Smooth muscle cell (in vitro differentiated cells): ENCODE data around the gene KIFC1. TPM values are rescaled to one million over a fixed set of nuclear protein-coding genes. Genes with fewer than 3 reads are reported as not detected.
"Not testable (repeated sequence)": the region's sequence is repeated elsewhere in the genome, so short reads cannot be mapped to it uniquely, and the experiment has no call there.

ENCODE experiments used
- DNase-seq: peaks from one replicate; lab custom pipeline; 2025; ENCODE audit not compliant: unreplicated experiment; lab: John Stamatoyannopoulos, UW
- H2AFZ ChIP-seq: fragments of 200-600 bp; sonication (generic); 2 replicates; pipeline ENCODE4 v1.6.0; 2016; ENCODE audit warnings: antibody characterized with exemption, low read depth, mild to moderate bottlenecking
- H3F3A ChIP-seq: fragments of 200-600 bp; sonication (generic); 2 replicates; pipeline ENCODE4 v1.6.0; 2017; ENCODE audit warnings: antibody characterized with exemption, low read depth
- H3K27ac ChIP-seq: fragments of 200-600 bp; sonication (generic); 2 replicates; pipeline ENCODE4 v1.5.1; 2016; ENCODE audit warnings: low read depth, mild to moderate bottlenecking
- H3K27me3 ChIP-seq: fragments of 200-600 bp; sonication (generic); 2 replicates; pipeline ENCODE4 v1.6.1; 2016; ENCODE audit warnings: low read depth, mild to moderate bottlenecking
- H3K36me3 ChIP-seq: fragments of 200-600 bp; sonication (generic); 2 replicates; pipeline ENCODE4 v1.5.1; 2016; ENCODE audit warnings: low read depth
- H3K4me1 ChIP-seq: fragments of 200-600 bp; sonication (generic); 2 replicates; pipeline ENCODE4 v1.5.1; 2016; ENCODE audit warnings: low read depth
- H3K4me2 ChIP-seq: fragments of 200-600 bp; sonication (generic); 2 replicates; pipeline ENCODE4 v1.6.0; 2016; ENCODE audit warnings: mild to moderate bottlenecking
- H3K4me3 ChIP-seq: fragments of 200-600 bp; sonication (generic); 2 replicates; pipeline ENCODE4 v1.5.1; 2016; ENCODE audit warnings: mild to moderate bottlenecking
- H3K79me2 ChIP-seq: fragments of 200-600 bp; sonication (generic); 2 replicates; pipeline ENCODE4 v1.6.0; 2016; ENCODE audit warnings: low read depth, mild to moderate bottlenecking
- H3K9ac ChIP-seq: fragments of 200-600 bp; sonication (generic); 2 replicates; pipeline ENCODE4 v1.6.0; 2016; ENCODE audit warnings: low read depth
- H3K9me3 ChIP-seq: fragments of 200-600 bp; sonication (generic); replicated peaks from 2 replicates; pipeline ENCODE4 v1.5.1; 2016; ENCODE audit warnings: low read depth
- H4K20me1 ChIP-seq: fragments of 200-600 bp; sonication (generic); 2 replicates; pipeline ENCODE4 v1.6.0; 2016; ENCODE audit warnings: low read depth
- WGBS: methylation state at CpG from one replicate; pipeline ENCODE4 v1.1.7; 2016; ENCODE audit warnings: low lambda C conversion rate; 5-methylcytosine and 5-hydroxymethylcytosine counted together
- polyA plus RNA-seq: library from polyadenylated mRNA; unstranded; fragments of >200 nt; fragmentation: Nextera tagmentation; extraction: Ambion mirVana; gene quantifications from 2 replicates; pipeline ENCODE4 v1.2.1, GENCODE V29; 2016
- total RNA-seq: library from RNA; depleted of rRNA; stranded (reverse); fragments of >200 nt; gene quantifications from 2 replicates; pipeline ENCODE4 v1.2.3, GENCODE V29; 2014
- TF ChIP-seq, protein P1 (sequence below): fragments of 200-600 bp; sonication (generic); IDR thresholded peaks from 2 replicates; pipeline ENCODE4 v1.5.1; 2017; ENCODE audit warnings: borderline replicate concordance, mild to moderate bottlenecking, antibody characterized with exemption; ENCODE audit not compliant: insufficient read depth, poor library complexity, severe bottlenecking

KIFC1 gene
- total and polyA plus RNA-seq, 2 experiments from 2014 or later = 8.8 to 12.0 TPM

DNA sequence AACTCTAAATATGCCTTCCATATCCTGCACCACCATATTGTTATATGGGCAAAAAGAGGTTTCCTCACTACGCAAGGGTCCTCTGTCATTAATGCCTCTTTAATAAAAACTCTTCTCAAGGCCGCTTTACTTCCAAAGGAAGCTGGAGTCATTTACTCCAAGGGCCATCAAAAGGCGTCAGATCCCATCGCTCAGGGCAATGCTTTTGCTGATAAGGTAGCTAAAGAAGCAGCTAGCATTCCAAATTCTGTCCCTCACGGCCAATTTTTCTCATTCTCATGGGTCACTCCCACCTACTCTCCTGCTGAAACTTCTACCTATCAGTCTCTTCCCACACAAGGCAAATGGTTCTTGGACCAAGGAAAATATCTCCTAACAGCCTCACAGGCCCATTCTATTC lies 43.8 kb upstream of the KIFC1 start:
- Histone ChIP-seq H3K9ac (no peak overlapping the region), H4K20me1 (no peaks in the 10 kb centered on the region)

DNA sequence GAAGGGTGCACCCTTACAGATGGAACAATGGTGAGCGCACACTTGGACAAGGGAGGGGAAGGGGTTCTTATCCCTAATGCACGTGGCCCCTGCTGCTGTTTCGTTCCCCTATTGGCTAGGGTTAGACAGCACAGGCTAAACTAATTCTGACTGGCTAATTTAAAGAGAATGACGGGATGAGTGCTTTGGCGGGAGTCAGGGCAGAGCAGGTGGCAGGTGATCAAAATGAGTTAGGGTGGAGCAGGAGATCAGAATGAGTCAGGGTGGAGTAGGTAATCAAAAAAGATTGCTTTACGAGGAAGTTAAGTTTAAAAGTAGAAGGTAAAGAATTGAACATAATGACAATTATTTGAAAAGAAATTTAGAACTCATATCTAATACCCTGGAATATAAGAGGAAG lies 35.8 kb upstream of the KIFC1 start:
- H3K27me3 ChIP-seq, H3K27ac ChIP-seq, H3K4me3 ChIP-seq, H4K20me1 ChIP-seq, H3K4me2 ChIP-seq, H3K36me3 ChIP-seq, H3K79me2 ChIP-seq, DNase-seq, H3F3A ChIP-seq, H3K9me3 ChIP-seq, H3K9ac ChIP-seq, H2AFZ ChIP-seq, H3K4me1 ChIP-seq: not testable (repeated sequence)
- WGBS = 89% methylated on average over 6 of the region's 6 CpGs

More for the DNA sequence above, 43.8 kb upstream of the KIFC1 start:
- Histone ChIP-seq H3K27ac (no peak overlapping the region), H3K4me1 (no peaks in the 10 kb centered on the region), H3K79me2 (no peaks in the 10 kb centered on the region), H3K4me3 (no peak overlapping the region), H2AFZ (no peak overlapping the region), H3K36me3 (no peaks in the 10 kb centered on the region), H3K4me2 (no peak overlapping the region), H3K9me3 (no peaks in the 10 kb centered on the region), H3F3A (no peaks in the 10 kb centered on the region), H3K27me3 (no peaks in the 10 kb centered on the region)
- no peak for DNase-seq
- TF ChIP-seq, protein P1, sequence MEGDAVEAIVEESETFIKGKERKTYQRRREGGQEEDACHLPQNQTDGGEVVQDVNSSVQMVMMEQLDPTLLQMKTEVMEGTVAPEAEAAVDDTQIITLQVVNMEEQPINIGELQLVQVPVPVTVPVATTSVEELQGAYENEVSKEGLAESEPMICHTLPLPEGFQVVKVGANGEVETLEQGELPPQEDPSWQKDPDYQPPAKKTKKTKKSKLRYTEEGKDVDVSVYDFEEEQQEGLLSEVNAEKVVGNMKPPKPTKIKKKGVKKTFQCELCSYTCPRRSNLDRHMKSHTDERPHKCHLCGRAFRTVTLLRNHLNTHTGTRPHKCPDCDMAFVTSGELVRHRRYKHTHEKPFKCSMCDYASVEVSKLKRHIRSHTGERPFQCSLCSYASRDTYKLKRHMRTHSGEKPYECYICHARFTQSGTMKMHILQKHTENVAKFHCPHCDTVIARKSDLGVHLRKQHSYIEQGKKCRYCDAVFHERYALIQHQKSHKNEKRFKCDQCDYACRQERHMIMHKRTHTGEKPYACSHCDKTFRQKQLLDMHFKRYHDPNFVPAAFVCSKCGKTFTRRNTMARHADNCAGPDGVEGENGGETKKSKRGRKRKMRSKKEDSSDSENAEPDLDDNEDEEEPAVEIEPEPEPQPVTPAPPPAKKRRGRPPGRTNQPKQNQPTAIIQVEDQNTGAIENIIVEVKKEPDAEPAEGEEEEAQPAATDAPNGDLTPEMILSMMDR = no peak
- 80% methylated on average over 5 of the region's 5 CpGs for WGBS

DNA sequence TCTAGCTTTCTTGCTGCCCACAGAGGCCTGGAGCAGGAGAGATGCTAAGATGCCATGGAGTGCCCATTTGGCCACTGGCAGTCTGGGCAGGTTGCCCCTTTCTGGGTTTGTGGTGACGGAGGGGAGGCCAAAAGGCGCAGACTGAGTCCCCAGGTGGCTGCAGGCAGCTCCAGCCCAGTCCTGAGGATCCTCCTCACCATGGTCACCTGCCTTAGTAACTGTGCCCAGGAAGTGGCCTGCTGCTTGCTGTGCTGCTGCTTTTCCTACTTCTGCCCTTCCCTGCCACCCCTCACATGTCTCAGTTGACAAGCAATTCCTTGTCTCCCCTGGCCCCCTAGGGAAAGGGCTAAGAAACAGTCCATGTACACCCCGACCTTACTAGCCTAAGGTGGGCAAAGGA lies 35.3 kb upstream of the KIFC1 start:
- no peak for DNase-seq
- WGBS = 95% methylated on average over 3 of the region's 3 CpGs

DNA sequence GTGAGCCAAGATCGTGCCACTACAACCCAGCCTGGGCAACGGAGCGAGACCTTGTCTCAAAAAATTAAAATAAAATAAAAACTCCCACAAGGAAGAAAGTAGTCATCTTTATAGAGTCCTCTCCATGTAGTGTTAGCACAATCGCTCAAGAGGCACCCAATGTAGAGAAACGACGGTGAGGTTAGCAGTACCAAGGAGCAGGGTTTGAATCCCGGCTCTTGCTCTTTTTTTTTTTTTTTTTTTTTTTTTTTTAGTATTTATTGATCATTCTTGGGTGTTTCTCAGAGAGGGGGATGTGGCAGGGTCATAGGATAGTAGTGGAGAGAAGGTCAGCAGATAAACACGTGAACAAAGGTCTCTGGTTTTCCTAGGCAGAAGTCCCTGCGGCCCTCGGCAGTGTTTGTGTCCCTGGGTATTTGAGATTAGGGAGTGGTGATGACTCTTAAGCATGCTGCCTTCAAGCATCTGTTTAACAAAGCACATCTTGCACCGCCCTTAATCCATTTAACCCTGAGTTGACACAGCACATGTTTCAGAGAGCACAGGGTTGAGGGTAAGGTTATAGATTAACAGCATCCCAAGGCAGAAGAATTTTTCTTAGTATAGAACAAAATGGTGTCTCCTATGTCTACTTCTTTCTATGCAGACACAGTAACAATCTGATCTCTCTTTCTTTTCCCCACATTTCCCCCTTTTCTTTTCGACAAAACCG lies 34.3 kb upstream of the KIFC1 start:
- not testable (repeated sequence) for H3K4me3 ChIP-seq, H3K9ac ChIP-seq, H3K36me3 ChIP-seq, H4K20me1 ChIP-seq, H3K27ac ChIP-seq, H3K79me2 ChIP-seq, DNase-seq, H3K27me3 ChIP-seq, H2AFZ ChIP-seq, H3K9me3 ChIP-seq, H3F3A ChIP-seq, H3K4me2 ChIP-seq, H3K4me1 ChIP-seq
- 71% methylated on average over 13 of the region's 13 CpGs for WGBS

More for the DNA sequence above, 35.3 kb upstream of the KIFC1 start:
- no peaks in the 10 kb centered on the region for H3K36me3 ChIP-seq
- no peaks in the 10 kb centered on the region for H3K4me1 ChIP-seq
- H3K4me2 ChIP-seq = no peak overlapping the region
- TF ChIP-seq, protein P1 = no peak
- H3F3A ChIP-seq = no peaks in the 10 kb centered on the region
- no peak overlapping the region for H3K4me3 ChIP-seq
- no peaks in the 10 kb centered on the region for H3K79me2 ChIP-seq
- no peak overlapping the region for H3K9ac ChIP-seq
- H4K20me1 ChIP-seq = no peaks in the 10 kb centered on the region
- no peak overlapping the region for H2AFZ ChIP-seq
- no peaks in the 10 kb centered on the region for H3K27me3 ChIP-seq
- H3K9me3 ChIP-seq = no peaks in the 10 kb centered on the region
- no peak overlapping the region for H3K27ac ChIP-seq

DNA sequence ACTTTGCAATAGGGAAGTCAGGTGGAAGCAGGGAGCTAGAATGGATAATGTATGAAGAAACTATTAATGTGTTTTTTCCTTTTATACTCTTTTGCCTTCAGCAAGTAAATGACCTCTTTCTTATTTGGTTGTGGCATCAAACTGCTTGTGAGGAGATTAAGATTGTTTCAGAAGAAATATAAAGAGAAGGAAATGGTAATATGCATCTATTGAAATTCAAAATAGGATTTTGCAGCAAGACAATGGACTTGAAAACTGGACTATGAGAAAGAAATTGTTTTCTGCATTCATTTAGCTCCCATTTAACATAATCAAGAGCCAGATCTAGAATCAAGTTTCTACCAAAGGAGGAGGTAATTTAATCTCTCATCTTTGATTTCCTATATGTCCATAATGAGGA lies 32.3 kb upstream of the KIFC1 start:
- no peak overlapping the region for H3K27ac ChIP-seq
- no peak for DNase-seq
- no peaks in the 10 kb centered on the region for H3K36me3 ChIP-seq
- H3K4me3 ChIP-seq = no peak overlapping the region
- peaks cover 3% of the 10 kb centered on the region for H3K4me1 ChIP-seq
- no peaks in the 10 kb centered on the region for H3K27me3 ChIP-seq
- no peak overlapping the region for H2AFZ ChIP-seq
- H3K79me2 ChIP-seq = no peaks in the 10 kb centered on the region
- H3K9ac ChIP-seq = no peak overlapping the region
- TF ChIP-seq, protein P1 = no peak
- no peaks in the 10 kb centered on the region for H3F3A ChIP-seq
- H3K9me3 ChIP-seq = no peaks in the 10 kb centered on the region
- H4K20me1 ChIP-seq = no peaks in the 10 kb centered on the region
- no peak overlapping the region for H3K4me2 ChIP-seq

DNA sequence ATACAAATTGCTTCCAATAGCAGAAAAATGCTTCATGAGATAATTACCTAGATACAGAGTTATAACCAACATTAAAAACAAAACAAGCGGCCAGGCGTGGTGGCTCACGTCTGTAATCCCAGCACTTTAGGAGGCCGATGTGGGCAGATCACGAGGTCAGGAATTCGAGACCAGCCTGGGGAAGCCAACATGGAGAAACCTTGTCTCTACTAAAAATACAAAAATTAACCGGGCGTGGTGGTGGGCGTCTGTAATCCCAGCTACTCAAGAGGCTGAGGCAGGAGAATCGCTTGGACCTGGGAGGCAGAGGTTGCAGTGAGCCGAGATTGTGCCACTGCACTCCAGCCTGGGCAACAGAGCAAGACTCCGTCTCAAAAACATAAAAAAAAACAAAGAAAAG lies 28.1 kb upstream of the KIFC1 start:
- not testable (repeated sequence) for DNase-seq, H3K27me3 ChIP-seq, H4K20me1 ChIP-seq, H3K9ac ChIP-seq, H3K27ac ChIP-seq, H3K9me3 ChIP-seq, H3K36me3 ChIP-seq, H3K79me2 ChIP-seq, H3K4me3 ChIP-seq, H3K4me1 ChIP-seq, H3K4me2 ChIP-seq, H3F3A ChIP-seq, H2AFZ ChIP-seq
- 85% methylated on average over 12 of the region's 12 CpGs for WGBS
